ENCODE results near the gene AHSG. TPM values are rescaled to one million over a fixed set of nuclear protein-coding genes. Genes with fewer than 3 reads are reported as not detected.
A peak's percentile ranks its signal among the peaks of the same experiment; 100 is the strongest.

Gene AHSG
- total RNA-seq, 2 donors from 2014 or later: not detected

DNA sequence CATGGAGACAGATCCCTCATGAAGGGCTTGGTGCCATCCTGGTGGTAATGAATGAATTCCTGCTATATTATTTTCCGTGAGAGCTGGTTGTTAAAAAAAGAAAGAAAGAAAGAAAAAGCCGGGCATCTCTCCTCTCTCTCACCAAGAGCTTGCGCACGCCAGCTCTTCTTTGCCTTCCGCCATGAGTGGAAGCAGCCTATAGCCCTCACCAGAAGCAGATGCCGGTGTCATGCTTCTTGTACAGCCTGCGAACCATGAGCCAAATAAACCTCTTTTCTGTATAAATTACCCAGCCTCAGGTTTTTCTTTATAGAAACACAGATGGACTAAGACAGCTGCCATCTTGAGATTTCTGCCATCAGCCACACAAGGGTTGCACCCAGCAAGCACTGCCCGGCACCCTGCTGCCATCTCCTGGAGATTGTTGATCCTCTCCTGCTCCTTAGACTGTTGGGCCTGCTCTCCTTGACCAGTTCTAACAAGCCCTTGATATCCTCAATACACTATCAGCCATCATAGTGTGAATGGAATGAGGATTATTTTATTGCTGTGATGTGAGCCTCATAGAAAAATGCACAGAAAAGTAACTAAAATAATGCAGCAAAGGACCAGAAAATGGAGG is 3.5 kb upstream of the AHSG start:
- H3K27ac ChIP-seq: no peak overlapping the region
- H3K4me3 ChIP-seq: no peak overlapping the region
- no peaks in the 10 kb centered on the region for H3K36me3 ChIP-seq (replicated peaks in 1 of 2; ENCODE audit: insufficient read depth in 1 of 2, low read depth in 2 of 2)
- no peaks in the 10 kb centered on the region for H3K9me3 ChIP-seq
- no peak for TF ChIP-seq POLR2A (IDR thresholded peaks at IDR 0.05)
- TF ChIP-seq, protein P1, sequence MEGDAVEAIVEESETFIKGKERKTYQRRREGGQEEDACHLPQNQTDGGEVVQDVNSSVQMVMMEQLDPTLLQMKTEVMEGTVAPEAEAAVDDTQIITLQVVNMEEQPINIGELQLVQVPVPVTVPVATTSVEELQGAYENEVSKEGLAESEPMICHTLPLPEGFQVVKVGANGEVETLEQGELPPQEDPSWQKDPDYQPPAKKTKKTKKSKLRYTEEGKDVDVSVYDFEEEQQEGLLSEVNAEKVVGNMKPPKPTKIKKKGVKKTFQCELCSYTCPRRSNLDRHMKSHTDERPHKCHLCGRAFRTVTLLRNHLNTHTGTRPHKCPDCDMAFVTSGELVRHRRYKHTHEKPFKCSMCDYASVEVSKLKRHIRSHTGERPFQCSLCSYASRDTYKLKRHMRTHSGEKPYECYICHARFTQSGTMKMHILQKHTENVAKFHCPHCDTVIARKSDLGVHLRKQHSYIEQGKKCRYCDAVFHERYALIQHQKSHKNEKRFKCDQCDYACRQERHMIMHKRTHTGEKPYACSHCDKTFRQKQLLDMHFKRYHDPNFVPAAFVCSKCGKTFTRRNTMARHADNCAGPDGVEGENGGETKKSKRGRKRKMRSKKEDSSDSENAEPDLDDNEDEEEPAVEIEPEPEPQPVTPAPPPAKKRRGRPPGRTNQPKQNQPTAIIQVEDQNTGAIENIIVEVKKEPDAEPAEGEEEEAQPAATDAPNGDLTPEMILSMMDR (IDR thresholded peaks at IDR 0.05): peak; percentile 27 to 62 (median 54)
- WGBS, 2 donors: 82 to 85% methylated on average over 8 of the region's 8 CpGs
- peaks cover 28% of the 10 kb centered on the region for H3K4me1 ChIP-seq
- intact Hi-C loops (cut with DNase I): no loop called here
- H3K27me3 ChIP-seq: no peaks in the 10 kb centered on the region
- DNase-seq: peak; percentile 65 to 76 (median 70)
- peak; percentile 77 for ATAC-seq

DNA sequence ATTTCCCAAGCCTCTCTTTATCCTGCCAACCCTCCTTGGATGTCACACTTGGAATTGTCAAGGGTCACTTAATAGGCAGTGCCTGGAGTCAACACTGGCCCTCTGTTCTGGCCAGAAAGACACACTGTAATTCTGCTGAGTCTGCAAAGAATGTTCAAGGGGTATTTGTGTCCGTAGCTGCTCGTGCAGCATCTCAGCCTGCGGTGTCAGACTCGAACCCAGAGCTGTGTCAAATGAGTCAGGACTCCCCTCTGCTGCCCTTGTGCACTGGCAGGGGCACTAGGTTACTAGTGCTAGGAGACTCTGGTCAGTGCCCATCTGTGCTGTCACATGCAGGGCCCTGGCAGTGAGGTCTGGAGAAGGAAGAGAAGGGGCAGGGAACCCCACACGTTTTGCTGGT is 795 bp upstream of the AHSG start:
- no peak overlapping the region for H3K4me3 ChIP-seq
- ATAC-seq (no peak), DNase-seq (no peak)
- H3K4me1 ChIP-seq: peaks cover 4% of the 10 kb centered on the region
- no peak overlapping the region for H3K27ac ChIP-seq
- TF ChIP-seq, protein P1 (IDR thresholded peaks at IDR 0.05): no peak
- TF ChIP-seq POLR2A (IDR thresholded peaks at IDR 0.05): no peak
- no peaks in the 10 kb centered on the region for H3K27me3 ChIP-seq
- H3K36me3 ChIP-seq (replicated peaks in 1 of 2; ENCODE audit: insufficient read depth in 1 of 2, low read depth in 2 of 2): no peaks in the 10 kb centered on the region
- no peaks in the 10 kb centered on the region for H3K9me3 ChIP-seq
- WGBS, 2 donors: 27 to 55% methylated on average over 1 to 5 of the region's 5 CpGs
- intact Hi-C loops (cut with DNase I): loop anchor here (10.0 kb wide), 2 partner anchors 47 to 203 kb away; partner anchors contain the start of gene TBCCD1

DNA sequence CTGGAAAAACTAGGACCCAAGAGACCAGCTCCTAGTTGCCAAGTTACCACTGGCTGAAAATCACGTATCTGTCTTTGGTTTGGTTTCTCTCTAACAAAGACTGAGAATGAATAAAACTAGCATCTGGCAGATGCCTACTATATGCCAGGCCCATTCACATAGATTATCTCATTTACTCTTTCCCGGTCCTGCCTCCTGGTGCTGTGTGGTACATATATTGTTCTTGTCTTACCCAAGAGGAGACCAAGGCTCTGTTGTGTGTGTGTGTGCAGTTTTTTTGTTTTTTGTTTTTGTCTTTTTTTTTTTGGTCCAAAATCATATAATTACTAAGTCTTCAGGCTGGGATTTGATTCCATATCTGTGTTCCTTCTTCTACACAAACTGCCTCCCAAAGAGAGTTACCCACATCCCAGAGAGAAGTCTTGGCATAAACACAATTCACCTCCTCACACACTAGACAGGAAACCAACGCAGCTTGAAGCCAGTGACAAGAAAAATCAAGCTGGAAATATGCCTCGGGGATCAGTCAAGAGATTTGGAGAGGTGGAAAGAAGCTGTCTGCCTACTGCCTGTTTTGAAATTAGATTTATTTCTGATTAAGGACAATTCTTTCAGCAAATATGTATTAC is 891 bp downstream of the AHSG start:
- no peaks in the 10 kb centered on the region for H3K36me3 ChIP-seq (replicated peaks in 1 of 2; ENCODE audit: insufficient read depth in 1 of 2, low read depth in 2 of 2)
- 49 to 55% methylated on average over 4 of the region's 4 CpGs for WGBS, 2 donors
- intact Hi-C loops (cut with DNase I): loop anchor here (10.0 kb wide), 2 partner anchors 49 to 201 kb away; partner anchors contain the start of gene TBCCD1
- no peak for DNase-seq
- H3K4me1 ChIP-seq: peaks cover 7% of the 10 kb centered on the region
- H3K9me3 ChIP-seq: no peaks in the 10 kb centered on the region
- no peak overlapping the region for H3K4me3 ChIP-seq
- no peaks in the 10 kb centered on the region for H3K27me3 ChIP-seq
- no peak for ATAC-seq
- TF ChIP-seq, protein P1 (IDR thresholded peaks at IDR 0.05): no peak
- no peak for TF ChIP-seq POLR2A (IDR thresholded peaks at IDR 0.05)
- H3K27ac ChIP-seq: no peak overlapping the region

DNA sequence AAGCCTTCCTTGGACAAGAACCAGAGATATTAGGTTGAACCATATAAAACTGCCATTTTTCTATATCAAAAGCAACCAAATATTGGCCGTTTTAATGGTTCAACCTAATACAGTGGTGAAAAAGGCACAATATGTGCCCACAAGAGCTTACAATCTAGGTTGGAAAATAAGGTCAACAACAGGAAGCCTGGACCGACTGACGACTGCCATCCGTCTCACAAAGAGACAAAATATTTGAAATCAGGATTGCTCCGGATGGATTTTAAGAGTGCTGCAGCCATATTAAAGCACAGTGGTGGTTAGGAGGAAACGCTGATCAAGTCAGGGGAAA is 1.4 kb downstream of the AHSG start:
- Histone ChIP-seq H3K27me3 (no peaks in the 10 kb centered on the region), H3K9me3 (no peaks in the 10 kb centered on the region), H3K27ac (no peak overlapping the region), H3K4me1 (peaks cover 7% of the 10 kb centered on the region), H3K36me3 (replicated peaks in 1 of 2; ENCODE audit: insufficient read depth in 1 of 2, low read depth in 2 of 2) (no peaks in the 10 kb centered on the region), H3K4me3 (no peak overlapping the region)
- intact Hi-C loops (cut with DNase I): loop anchor here (10.0 kb wide), 2 partner anchors 49 to 201 kb away; partner anchors contain the start of gene TBCCD1
- WGBS, 2 donors: 34 to 36% methylated on average over 6 of the region's 6 CpGs
- DNase-seq (no peak), ATAC-seq (no peak)
- no peak for TF ChIP-seq POLR2A (IDR thresholded peaks at IDR 0.05)
- TF ChIP-seq, protein P1 (IDR thresholded peaks at IDR 0.05): no peak
